Psoas muscle (tissue), 8 donors: ENCODE data around the gene KCNMB2. TPM values are rescaled to one million over a fixed set of nuclear protein-coding genes. Genes with fewer than 3 reads are reported as not detected.

ENCODE experiments used
- ATAC-seq, 4 donors: fragments of 200-7000 bp; cut with Tn5 transposase; one replicate each; pipeline ENCODE4 v1.9.1; 2020; ENCODE audit warnings: moderate library complexity in 3 of 4, mild to moderate bottlenecking in 2 of 4
- DNase-seq, 2 donors: peaks; one replicate each; pipeline ENCODE4 v3.0.0-alpha.2; 2020
- H3K27ac ChIP-seq: fragments of 200-600 bp; one replicate; pipeline ENCODE4 v1.8.0; 2022
- H3K27me3 ChIP-seq, 3 donors: fragments of 200-600 bp in 1 of 3; one replicate each; pipeline versions ENCODE4 v1.6.1 to v1.8.0; 2013 to 2022; ENCODE audit warnings: low read length in 2 of 3, mild to moderate bottlenecking in 2 of 3, moderate library complexity in 1 of 3; ENCODE audit not compliant: insufficient read depth in 3 of 3
- H3K36me3 ChIP-seq, 2 donors: fragments of 200-600 bp in 1 of 2; one replicate each; pipeline versions ENCODE4 v1.6.1 to v1.8.0; 2013 to 2022; ENCODE audit warnings: low read depth in 1 of 2, mild to moderate bottlenecking in 1 of 2, moderate library complexity in 1 of 2; ENCODE audit not compliant: insufficient read depth in 1 of 2
- H3K4me1 ChIP-seq: fragments of 200-600 bp; one replicate; pipeline ENCODE4 v1.8.0; 2022
- H3K4me3 ChIP-seq: fragments of 200-600 bp; one replicate; pipeline ENCODE4 v1.8.0; 2022; ENCODE audit warnings: mild to moderate bottlenecking
- H3K9me3 ChIP-seq: fragments of 200-600 bp; one replicate; pipeline ENCODE4 v1.8.0; 2022
- WGBS, 3 donors: extraction: QIAGEN DNeasy Blood & Tissue Kit; methylation state at CpG; one replicate each; pipeline versions ENCODE4 v1.1.6 to v1.1.7; 2013; 5-methylcytosine and 5-hydroxymethylcytosine counted together
- intact Hi-C, 2 donors: fragments of 100-400 bp; cut with DNase I; formaldehyde crosslinking; loops; one replicate each; pipeline versions ENCODE4 v1.11.0 to v1.14.2; 2022
- polyA plus RNA-seq, 3 donors: library from polyadenylated mRNA; stranded (reverse); fragments of 200-250 nt; gene quantifications; one replicate each; pipeline ENCODE4 v1.2.3, GENCODE V29; 2013
- total RNA-seq, 4 donors: library from RNA; stranded (reverse); fragmentation: NEBNext Ultra II Directional in 2 of 4; extraction: Animal tissue kit (Norgen Biotek cat#: 25700) in 2 of 4; gene quantifications; one replicate each; pipeline versions ENCODE4 v1.2.1 to v1.2.4, GENCODE V29; 2021 to 2023
- TF ChIP-seq, protein P1 (sequence below): fragments of 200-600 bp; IDR thresholded peaks from one replicate; pipeline ENCODE4 v1.8.0; 2022; ENCODE audit warnings: antibody characterized with exemption
- donor health status: healthy with polysubstance abuse.
- donor health status: DM: no; HTN: no; CAD: no; lungs with moderate emphysema.
- donor health status: Bipolar disorder and iron deficiency.
- donor health status: healthy.
- donor health status: DM: yes; HTN: yes; CAD: no.
- donor health status: DM: no; HTN: no; CAD: no.
- donor health status: DM: no; HTN: no; CAD: no.
- donor health status: DM: yes; HTN: yes; CAD: no.

Gene KCNMB2
- total and polyA plus RNA-seq, 7 donors: not detected

DNA sequence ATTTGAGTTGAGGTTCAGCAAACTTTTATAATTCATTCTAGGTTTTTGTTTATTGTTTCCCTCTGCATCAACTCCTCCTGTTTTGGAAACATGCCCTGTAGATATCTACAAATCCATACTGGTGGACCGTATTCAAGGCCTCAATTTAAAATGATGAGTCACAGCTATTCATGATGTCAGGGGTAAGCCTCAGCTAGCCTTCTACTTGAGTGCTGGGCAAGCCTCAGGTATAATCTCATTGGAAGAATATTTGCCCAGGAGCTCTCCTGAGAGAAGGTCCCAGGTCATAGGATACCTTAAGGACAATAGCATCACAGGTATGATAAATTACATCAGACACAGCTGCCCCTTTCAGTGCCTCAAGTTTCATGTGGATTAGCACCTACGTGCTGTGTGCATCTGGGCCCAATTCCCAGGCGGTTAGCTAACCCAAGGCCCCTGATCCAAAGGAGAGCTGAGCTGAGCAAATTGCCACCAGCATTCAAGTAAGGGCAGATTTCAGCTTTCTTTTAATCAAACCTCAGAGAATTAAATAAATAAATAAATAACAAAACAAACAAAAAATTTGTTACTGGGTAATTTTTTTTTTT is 87.5 kb downstream of the KCNMB2 start:
- WGBS, 3 donors: 13 to 28% (median 26%) methylated on average over 3 of the region's 3 CpGs
- Histone ChIP-seq H3K4me3 (no peak overlapping the region), H3K9me3 (no peaks in the 10 kb centered on the region), H3K36me3 (no peaks in the 10 kb centered on the region), H3K27ac (no peak overlapping the region), H3K4me1 (peaks cover 5% of the 10 kb centered on the region), H3K27me3 (no peaks in the 10 kb centered on the region)
- intact Hi-C loops: no loop called here
- TF ChIP-seq, protein P1, sequence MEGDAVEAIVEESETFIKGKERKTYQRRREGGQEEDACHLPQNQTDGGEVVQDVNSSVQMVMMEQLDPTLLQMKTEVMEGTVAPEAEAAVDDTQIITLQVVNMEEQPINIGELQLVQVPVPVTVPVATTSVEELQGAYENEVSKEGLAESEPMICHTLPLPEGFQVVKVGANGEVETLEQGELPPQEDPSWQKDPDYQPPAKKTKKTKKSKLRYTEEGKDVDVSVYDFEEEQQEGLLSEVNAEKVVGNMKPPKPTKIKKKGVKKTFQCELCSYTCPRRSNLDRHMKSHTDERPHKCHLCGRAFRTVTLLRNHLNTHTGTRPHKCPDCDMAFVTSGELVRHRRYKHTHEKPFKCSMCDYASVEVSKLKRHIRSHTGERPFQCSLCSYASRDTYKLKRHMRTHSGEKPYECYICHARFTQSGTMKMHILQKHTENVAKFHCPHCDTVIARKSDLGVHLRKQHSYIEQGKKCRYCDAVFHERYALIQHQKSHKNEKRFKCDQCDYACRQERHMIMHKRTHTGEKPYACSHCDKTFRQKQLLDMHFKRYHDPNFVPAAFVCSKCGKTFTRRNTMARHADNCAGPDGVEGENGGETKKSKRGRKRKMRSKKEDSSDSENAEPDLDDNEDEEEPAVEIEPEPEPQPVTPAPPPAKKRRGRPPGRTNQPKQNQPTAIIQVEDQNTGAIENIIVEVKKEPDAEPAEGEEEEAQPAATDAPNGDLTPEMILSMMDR: no peak
- ATAC-seq (peak; percentile 83 to 94 (median 86)), DNase-seq (no peak)

DNA sequence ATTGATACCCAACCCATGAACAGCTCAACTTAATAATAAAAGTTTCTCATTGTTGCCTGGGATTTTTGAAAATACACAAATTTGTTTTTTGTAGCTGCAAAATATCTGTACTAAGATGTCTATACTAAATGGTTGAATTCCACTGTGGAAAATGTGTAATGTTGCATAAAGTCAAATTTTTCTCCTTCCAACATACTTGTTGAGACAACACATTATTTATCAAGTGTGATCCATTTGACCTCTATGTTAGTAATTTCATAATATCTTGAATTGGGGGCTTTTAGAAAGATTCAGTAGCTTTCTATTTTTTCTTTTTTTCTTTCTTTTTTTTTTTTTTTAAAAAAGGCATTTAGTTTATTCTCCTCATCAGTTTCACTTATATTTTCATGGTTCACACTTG is 88.0 kb downstream of the KCNMB2 start:
- Histone ChIP-seq H3K27ac (no peak overlapping the region), H3K27me3 (no peaks in the 10 kb centered on the region), H3K9me3 (no peaks in the 10 kb centered on the region), H3K4me1 (peaks cover 5% of the 10 kb centered on the region), H3K36me3 (no peaks in the 10 kb centered on the region), H3K4me3 (no peak overlapping the region)
- ATAC-seq: no peak
- intact Hi-C loops: no loop called here
- DNase-seq: no peak
- TF ChIP-seq, protein P1: no peak

DNA sequence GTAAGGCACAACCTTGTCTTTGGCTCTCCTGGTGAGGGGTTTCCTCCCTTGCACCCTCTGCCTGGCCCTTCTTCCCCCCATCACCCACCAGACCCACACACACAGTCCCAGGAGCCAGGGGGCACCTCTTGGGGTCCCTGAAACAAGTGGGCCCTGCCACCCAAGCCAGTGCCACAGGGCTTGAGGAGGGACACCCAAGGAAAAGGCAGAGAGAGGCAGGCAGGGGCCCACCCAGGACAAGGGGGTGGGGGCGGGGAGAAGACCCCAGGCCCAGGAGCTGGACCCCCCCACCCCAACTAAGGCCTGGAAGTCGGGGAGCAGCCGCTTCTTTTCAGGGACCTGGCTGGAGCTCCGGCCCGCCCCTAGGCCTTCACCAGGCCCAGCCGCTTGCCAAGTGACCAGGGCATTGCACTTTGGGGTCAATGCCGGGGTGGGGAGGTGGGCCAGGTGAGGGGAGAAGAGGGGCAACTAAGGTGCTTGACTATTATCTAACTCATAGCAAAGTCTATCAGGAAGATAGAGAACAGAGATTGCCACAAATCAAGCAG is 88.9 kb downstream of the KCNMB2 start:
- Histone ChIP-seq H3K27me3 (no peaks in the 10 kb centered on the region), H3K4me1 (peaks cover 5% of the 10 kb centered on the region), H3K4me3 (no peak overlapping the region), H3K9me3 (no peaks in the 10 kb centered on the region), H3K36me3 (no peaks in the 10 kb centered on the region), H3K27ac (no peak overlapping the region)
- ATAC-seq (no peak), DNase-seq (no peak)
- intact Hi-C loops: no loop called here
- TF ChIP-seq, protein P1: no peak
- WGBS, 3 donors: 96 to 99% (median 97%) methylated on average over 7 of the region's 7 CpGs

DNA sequence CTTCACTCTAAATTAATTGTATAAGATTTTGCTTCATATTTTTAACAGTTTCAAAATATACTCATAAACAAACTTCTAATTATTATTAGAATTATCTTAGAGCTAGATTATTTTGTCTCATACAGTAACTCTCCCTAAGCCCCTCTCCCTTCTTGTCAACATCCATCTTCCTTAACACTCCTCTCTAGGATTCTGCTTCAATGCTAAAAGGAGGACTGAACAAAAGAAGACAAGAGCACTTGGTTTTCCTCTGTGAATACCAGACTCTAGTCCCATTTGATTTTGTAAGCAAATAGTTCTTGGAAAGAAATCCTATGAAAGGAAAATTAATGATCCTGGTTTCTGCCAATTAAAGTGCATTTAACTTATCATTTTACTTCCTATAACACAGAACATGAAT is 91.8 kb downstream of the KCNMB2 start:
- no peak overlapping the region for H3K4me3 ChIP-seq
- intact Hi-C loops: no loop called here
- peaks cover 5% of the 10 kb centered on the region for H3K4me1 ChIP-seq
- no peaks in the 10 kb centered on the region for H3K36me3 ChIP-seq
- ATAC-seq: no peak
- no peaks in the 10 kb centered on the region for H3K9me3 ChIP-seq
- TF ChIP-seq, protein P1: no peak
- H3K27me3 ChIP-seq: no peaks in the 10 kb centered on the region
- no peak overlapping the region for H3K27ac ChIP-seq
- DNase-seq: no peak
